PC-9 (cell line): Measurements from ENCODE around the gene MDFIC. TPM values are rescaled to one million over a fixed set of nuclear protein-coding genes. Genes with fewer than 3 reads are reported as not detected.

Experiments used
- BruUV-seq: library from RNA; stranded (reverse); fragments of 400-500 nt; replicated peaks from 2 replicates; lab custom pipeline; 2021; lab: Mats Ljungman, UMichigan
- CTCF ChIA-PET: fragments of 300-600 bp; sonication (Branson Sonifier 250); formaldehyde crosslinking; loops from one replicate; lab custom pipeline; 2022; ENCODE audit warnings: antibody characterized with exemption; lab: Charles Lee
- POLR2A ChIA-PET: fragments of 300-600 bp; sonication (Branson Sonifier 250); formaldehyde crosslinking; loops from one replicate; lab custom pipeline; 2022; ENCODE audit warnings: antibody characterized with exemption; ENCODE audit not compliant: unreplicated experiment; lab: Charles Lee
- DNase-seq, 2 experiments: peaks; one replicate each; pipeline versions ENCODE4 v3.0.0 to v3.0.0-alpha.2; 2015 to 2022; ENCODE audit warnings: mixed read lengths in 1 of 2
- H2AFZ ChIP-seq: fragments of 200-600 bp; sonication (generic); 2 replicates; pipeline ENCODE4 v1.8.1; 2017; ENCODE audit warnings: antibody characterized with exemption
- H3F3A ChIP-seq: fragments of 200-600 bp; sonication (generic); 2 replicates; pipeline ENCODE4 v1.8.1; 2017; ENCODE audit warnings: antibody characterized with exemption, mild to moderate bottlenecking, low read depth; ENCODE audit not compliant: insufficient read depth
- H3K27ac ChIP-seq: fragments of 200-600 bp; sonication (generic); 2 replicates; pipeline ENCODE4 v1.6.1; 2016; ENCODE audit warnings: mixed run types
- H3K27me3 ChIP-seq: fragments of 200-600 bp; sonication (generic); 2 replicates; pipeline ENCODE4 v1.6.1; 2016; ENCODE audit warnings: low read depth, mixed run types; ENCODE audit not compliant: insufficient read depth
- H3K36me3 ChIP-seq: fragments of 200-600 bp; sonication (generic); 2 replicates; pipeline ENCODE4 v1.6.1; 2016; ENCODE audit warnings: low read depth, mixed run types
- H3K4me1 ChIP-seq: fragments of 200-600 bp; sonication (generic); replicated peaks from 2 replicates; pipeline ENCODE4 v1.6.1; 2016; ENCODE audit warnings: mixed run types; ENCODE audit not compliant: insufficient read depth
- H3K4me2 ChIP-seq: fragments of 200-600 bp; sonication (generic); 2 replicates; pipeline ENCODE4 v1.6.1; 2017; ENCODE audit warnings: mixed run types
- H3K4me3 ChIP-seq: fragments of 200-600 bp; sonication (generic); 2 replicates; pipeline ENCODE4 v1.6.1; 2016; ENCODE audit warnings: mixed run types
- H3K79me2 ChIP-seq: fragments of 200-600 bp; sonication (generic); 2 replicates; pipeline ENCODE4 v1.6.1; 2017; ENCODE audit warnings: low read depth, mixed run types
- H3K9me2 ChIP-seq: fragments of 200-600 bp; sonication (generic); 2 replicates; pipeline ENCODE4 v1.8.1; 2017; ENCODE audit warnings: mild to moderate bottlenecking; ENCODE audit not compliant: insufficient read depth
- H3K9me3 ChIP-seq: fragments of 200-600 bp; sonication (generic); 2 replicates; pipeline ENCODE4 v1.8.1; 2016; ENCODE audit warnings: low read depth; ENCODE audit not compliant: insufficient read depth
- H4K20me1 ChIP-seq: fragments of 200-600 bp; sonication (generic); 2 replicates; pipeline ENCODE4 v1.8.1; 2017; ENCODE audit not compliant: insufficient read depth
- EZH2 ChIP-seq: fragments of 200-600 bp; sonication (generic); IDR thresholded peaks from 2 replicates; pipeline ENCODE4 v1.8.0; 2017; ENCODE audit warnings: antibody characterized with exemption, low read depth
- intact Hi-C: fragments of 100-400 bp; cut with micrococcal nuclease; formaldehyde crosslinking; loops from one replicate; pipeline ENCODE4 v1.10.0; 2022; ENCODE audit not compliant: unreplicated experiment
- total RNA-seq: library from RNA; stranded (reverse); gene quantifications from 2 replicates; pipeline ENCODE4 v1.2.3, GENCODE V29; 2021
- TF ChIP-seq, protein P1 (sequence below): fragments of 200-600 bp; sonication (generic); conservative IDR thresholded peaks from 2 replicates; pipeline ENCODE4 v1.6.1; 2017; ENCODE audit warnings: mixed run types, antibody characterized with exemption, mild to moderate bottlenecking, moderate library complexity

Gene MDFIC
- total RNA-seq, 1 experiment from 2014 or later: 38.9 TPM

DNA sequence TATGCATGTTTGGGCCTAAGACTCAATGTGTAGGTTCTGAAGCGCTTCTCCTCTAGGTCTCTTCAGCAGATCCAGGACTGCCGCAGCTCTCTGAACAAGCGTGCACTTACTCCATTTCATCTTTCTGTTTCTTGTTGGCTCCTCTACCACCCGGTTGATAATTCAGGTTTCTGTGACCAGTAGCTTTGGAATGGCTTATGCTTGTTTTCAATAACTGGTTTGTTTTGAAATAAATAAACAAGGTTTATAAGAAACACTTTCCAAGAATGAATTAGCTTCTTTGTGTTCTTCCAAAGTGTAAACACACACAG, 1.5 kb downstream of the MDFIC start:
- Histone ChIP-seq H3K27ac (peak overlapping the region; percentile 55), H3K9me2 (no peaks in the 10 kb centered on the region), H3K79me2 (peaks cover 46% of the 10 kb centered on the region), H3K9me3 (no peaks in the 10 kb centered on the region), H3K4me1 (peaks cover 24% of the 10 kb centered on the region), H3K4me2 (peak overlapping the region; percentile 72), H2AFZ (peak overlapping the region; percentile 96), H3K36me3 (peaks cover 20% of the 10 kb centered on the region; the same call in 1 of the 2 replicates), H4K20me1 (no peaks in the 10 kb centered on the region), H3F3A (peaks cover 3% of the 10 kb centered on the region; the same call in 1 of the 2 replicates), H3K4me3 (peak overlapping the region; percentile 61), H3K27me3 (no peaks in the 10 kb centered on the region)
- BruUV-seq: no TSS peak
- POLR2A ChIA-PET: no interaction called here
- peak in 1 of 2 experiments; percentile 52 for DNase-seq
- TF ChIP-seq, protein P1, sequence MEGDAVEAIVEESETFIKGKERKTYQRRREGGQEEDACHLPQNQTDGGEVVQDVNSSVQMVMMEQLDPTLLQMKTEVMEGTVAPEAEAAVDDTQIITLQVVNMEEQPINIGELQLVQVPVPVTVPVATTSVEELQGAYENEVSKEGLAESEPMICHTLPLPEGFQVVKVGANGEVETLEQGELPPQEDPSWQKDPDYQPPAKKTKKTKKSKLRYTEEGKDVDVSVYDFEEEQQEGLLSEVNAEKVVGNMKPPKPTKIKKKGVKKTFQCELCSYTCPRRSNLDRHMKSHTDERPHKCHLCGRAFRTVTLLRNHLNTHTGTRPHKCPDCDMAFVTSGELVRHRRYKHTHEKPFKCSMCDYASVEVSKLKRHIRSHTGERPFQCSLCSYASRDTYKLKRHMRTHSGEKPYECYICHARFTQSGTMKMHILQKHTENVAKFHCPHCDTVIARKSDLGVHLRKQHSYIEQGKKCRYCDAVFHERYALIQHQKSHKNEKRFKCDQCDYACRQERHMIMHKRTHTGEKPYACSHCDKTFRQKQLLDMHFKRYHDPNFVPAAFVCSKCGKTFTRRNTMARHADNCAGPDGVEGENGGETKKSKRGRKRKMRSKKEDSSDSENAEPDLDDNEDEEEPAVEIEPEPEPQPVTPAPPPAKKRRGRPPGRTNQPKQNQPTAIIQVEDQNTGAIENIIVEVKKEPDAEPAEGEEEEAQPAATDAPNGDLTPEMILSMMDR: no peak
- TF ChIP-seq EZH2: no peak
- CTCF ChIA-PET: interaction anchor here (0.8 to 1.5 kb wide), 3 partner anchors 104 to 928 kb away, joined by 3 to 5 read pairs (median 4); no protein-coding TSS in a partner anchor
- intact Hi-C loops: loop anchor here (5.0 to 10.0 kb wide), 2 partner anchors 64 to 311 kb away; no protein-coding TSS in a partner anchor

DNA sequence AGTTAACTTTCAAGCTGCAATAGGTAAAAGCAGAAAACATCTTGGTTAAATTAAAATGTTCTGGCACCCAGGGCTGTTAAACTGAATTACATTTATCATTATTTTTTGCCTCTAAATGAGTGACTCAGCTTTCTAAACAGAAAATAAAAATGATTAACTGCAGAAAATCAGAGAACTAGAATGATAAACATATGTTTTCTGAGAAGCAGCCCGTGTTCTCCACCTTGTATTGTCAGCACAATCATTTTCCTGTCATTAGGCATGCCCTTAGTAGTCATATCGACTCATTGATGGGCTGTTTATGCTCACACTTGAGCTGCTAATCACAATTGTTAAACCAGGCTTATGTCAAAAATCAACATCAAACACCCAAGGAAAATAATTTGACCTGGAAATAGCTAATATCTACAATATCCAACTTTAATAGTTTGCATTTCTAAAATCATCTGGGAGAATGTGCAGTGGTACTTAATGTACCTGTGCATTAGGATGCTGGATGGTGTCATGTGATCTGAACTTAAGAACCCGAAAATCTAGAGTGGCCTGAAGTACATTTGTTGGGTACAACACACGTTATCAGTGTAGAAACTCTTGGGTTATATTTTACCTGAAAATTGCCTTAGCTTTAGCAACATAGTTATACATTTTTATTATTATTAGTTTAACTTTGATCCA, 2.3 kb downstream of the MDFIC start:
- H3K4me1 ChIP-seq: peaks cover 24% of the 10 kb centered on the region
- H3K4me2 ChIP-seq: peak overlapping the region; percentile 72
- peak overlapping the region; percentile 61; the same call in 1 of the 2 replicates for H3K4me3 ChIP-seq
- intact Hi-C loops: loop anchor here (5.0 to 10.0 kb wide), 2 partner anchors 63 to 311 kb away; no protein-coding TSS in a partner anchor
- H3F3A ChIP-seq: peaks cover 3% of the 10 kb centered on the region; the same call in 1 of the 2 replicates
- H3K36me3 ChIP-seq: peaks cover 20% of the 10 kb centered on the region; the same call in 1 of the 2 replicates
- H3K79me2 ChIP-seq: peaks cover 50% of the 10 kb centered on the region
- no peak for TF ChIP-seq EZH2
- TF ChIP-seq, protein P1: no peak
- BruUV-seq: no TSS peak
- no peak overlapping the region for H2AFZ ChIP-seq
- no peaks in the 10 kb centered on the region for H3K27me3 ChIP-seq
- no peaks in the 10 kb centered on the region for H3K9me2 ChIP-seq
- ChIA-PET POLR2A (no interaction called here), CTCF (interaction anchor here (1.5 kb wide), 1 partner anchor 497 kb away, joined by 5 read pairs; no protein-coding TSS in a partner anchor)
- no peak for DNase-seq
- H4K20me1 ChIP-seq: no peaks in the 10 kb centered on the region
- H3K9me3 ChIP-seq: no peaks in the 10 kb centered on the region
- peak overlapping the region; percentile 55 for H3K27ac ChIP-seq

DNA sequence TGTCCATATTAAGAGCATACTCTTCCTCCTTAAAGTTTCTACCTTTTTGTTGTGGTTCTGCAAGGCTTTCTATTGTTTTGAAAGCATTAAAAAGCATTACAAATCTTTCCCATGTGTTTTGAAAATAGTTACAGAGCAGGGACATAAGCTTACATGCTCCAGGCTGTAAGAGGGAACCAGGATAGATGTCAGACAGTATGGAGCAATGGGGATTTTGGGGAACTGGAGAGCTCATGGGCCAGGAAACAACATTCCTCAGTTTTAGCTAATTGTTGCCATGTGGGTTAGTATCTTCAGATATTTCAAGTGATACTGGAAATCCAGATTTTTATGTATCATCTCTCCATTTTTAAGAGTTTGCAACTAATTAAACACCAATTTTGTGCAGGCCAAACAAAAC, 3.5 kb downstream of the MDFIC start:
- no peak overlapping the region for H2AFZ ChIP-seq
- no peak for DNase-seq
- H3K27me3 ChIP-seq: no peaks in the 10 kb centered on the region
- peak overlapping the region; percentile 47 for H3K4me2 ChIP-seq
- H3F3A ChIP-seq: peaks cover 3% of the 10 kb centered on the region; the same call in 1 of the 2 replicates
- ChIA-PET CTCF (no interaction called here), POLR2A (no interaction called here)
- no TSS peak for BruUV-seq
- no peaks in the 10 kb centered on the region for H3K9me3 ChIP-seq
- peaks cover 24% of the 10 kb centered on the region for H3K4me1 ChIP-seq
- H4K20me1 ChIP-seq: no peaks in the 10 kb centered on the region
- H3K9me2 ChIP-seq: no peaks in the 10 kb centered on the region
- no peak overlapping the region for H3K27ac ChIP-seq
- intact Hi-C loops: loop anchor here (10.0 kb wide), 1 partner anchor 309 kb away; no protein-coding TSS in a partner anchor
- TF ChIP-seq EZH2: no peak
- TF ChIP-seq, protein P1: no peak
- H3K36me3 ChIP-seq: peaks cover 20% of the 10 kb centered on the region; the same call in 1 of the 2 replicates
- no peak overlapping the region for H3K4me3 ChIP-seq
- H3K79me2 ChIP-seq: peaks cover 50% of the 10 kb centered on the region
